T1000 (cell line): Measurements from ENCODE around the gene ZNF384.
A peak's percentile ranks its signal among the peaks of the same experiment; 100 is the strongest.
"Not testable (repeated sequence)": the region's sequence is repeated elsewhere in the genome, so short reads cannot be mapped to it uniquely, and the experiment has no call there.

Source experiments
- DNase-seq: peaks from one replicate; lab custom pipeline; 2025; ENCODE audit warnings: mixed read lengths; lab: John Stamatoyannopoulos, UW

ZNF384 gene

GRCh38 chr12:6688999-6689882 lies at the start of gene ZNF384:
Gene ZNF384 (minus strand): TSS chr12:6689375. CDS start chr12:6679520, 9,855 bp downstream.
- DNase-seq = peak; percentile 93

GRCh38 chr12:6736754-6737153 lies 47.6 kb upstream of the ZNF384 start:
- DNase-seq = no peak

- DNase-seq = peak; percentile 4
Measured at GRCh38 chr12:6735448-6736191, 46.4 kb upstream of the ZNF384 start.

DNA sequence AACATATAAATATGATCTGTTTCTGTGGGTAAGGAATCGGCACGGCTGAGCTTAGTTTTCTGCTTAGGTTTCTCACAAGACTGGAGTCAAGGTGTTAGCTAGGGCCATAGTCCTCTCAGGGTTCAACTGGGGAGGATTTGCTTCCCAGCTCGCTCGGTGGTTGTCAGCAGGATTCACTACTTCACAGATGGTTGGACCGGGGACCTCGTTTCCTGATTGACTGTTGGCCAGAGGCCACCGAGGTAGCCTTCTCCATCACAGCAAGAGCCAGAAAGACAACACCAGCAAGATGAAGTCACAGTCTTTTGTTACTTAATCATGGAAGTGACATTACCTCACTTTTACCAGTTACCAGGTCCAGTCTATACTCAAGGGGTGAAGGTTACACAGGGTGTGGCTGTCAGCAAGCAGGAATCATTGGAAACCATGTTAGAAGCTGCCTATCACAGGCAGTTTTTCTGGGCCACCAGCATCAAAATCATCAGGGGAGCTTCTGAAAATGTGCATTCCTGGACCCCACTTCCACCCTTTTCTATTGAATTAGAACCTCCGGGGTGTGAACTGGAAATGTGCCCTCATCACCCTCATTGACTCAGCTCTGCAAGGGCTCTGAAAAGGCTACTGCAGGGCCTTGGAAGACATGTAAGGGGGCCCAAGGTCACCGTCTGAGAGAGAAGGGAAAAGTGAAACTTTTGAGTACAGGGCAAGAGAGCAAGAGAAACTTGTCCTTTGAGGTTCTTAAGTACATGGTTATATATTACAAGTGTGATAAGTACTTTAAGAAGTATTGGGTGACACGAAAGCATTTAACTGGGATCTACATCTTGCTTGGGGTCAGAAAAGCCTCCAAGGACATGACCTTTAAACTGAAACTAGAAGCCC lies 45.6 kb upstream of the ZNF384 start:
- DNase-seq = no peak

GRCh38 chr12:6730169-6730568 lies 41.0 kb upstream of the ZNF384 start:
- DNase-seq = no peak

GRCh38 chr12:6729186-6729585 lies 40.0 kb upstream of the ZNF384 start:
- no peak for DNase-seq

- DNase-seq = no peak
Measured at GRCh38 chr12:6725350-6725749, 36.2 kb upstream of the ZNF384 start.

DNA sequence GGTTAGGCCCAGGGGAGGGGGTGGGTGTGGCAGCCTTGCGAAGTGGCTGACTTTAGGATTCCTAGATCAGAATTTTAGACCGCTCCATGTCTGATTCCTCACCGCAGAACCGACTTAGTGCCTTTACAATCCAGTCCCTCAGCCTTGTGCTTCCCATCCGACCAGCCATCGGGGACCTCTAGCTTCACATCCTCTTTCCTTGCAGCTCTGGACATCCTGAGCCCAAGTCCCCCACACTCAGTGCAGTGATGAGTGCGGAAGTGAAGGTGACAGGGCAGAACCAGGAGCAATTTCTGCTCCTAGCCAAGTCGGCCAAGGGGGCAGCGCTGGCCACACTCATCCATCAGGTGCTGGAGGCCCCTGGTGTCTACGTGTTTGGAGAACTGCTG lies 35.2 kb upstream of the ZNF384 start:
- DNase-seq = no peak

- peak; percentile 96 for DNase-seq
Measured at GRCh38 chr12:6723607-6724408, 34.6 kb upstream of the ZNF384 start, which contains the start of gene COPS7A. Gene COPS7A (plus strand): TSS chr12:6724046. CDS start chr12:6724657, 611 bp downstream.

DNA sequence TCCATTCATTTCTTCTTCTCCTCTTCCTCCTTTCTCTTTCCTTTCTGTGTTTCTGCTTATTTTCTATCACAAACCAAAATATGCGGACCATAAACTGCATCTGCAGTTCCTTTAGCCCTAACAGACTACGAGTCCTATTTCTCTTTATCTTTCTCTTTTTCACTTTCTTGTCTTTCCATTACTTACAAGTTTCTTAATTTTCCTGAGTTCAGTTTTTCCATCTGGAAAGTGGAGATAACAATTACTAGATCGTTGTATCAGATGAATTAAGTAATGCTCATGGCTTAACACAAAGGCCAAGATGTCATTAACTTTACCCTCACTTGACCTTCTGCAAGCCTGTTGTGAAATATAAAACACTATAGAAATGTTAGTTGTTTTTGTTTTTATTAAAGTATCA lies 33.7 kb upstream of the ZNF384 start:
- DNase-seq = no peak

DNA sequence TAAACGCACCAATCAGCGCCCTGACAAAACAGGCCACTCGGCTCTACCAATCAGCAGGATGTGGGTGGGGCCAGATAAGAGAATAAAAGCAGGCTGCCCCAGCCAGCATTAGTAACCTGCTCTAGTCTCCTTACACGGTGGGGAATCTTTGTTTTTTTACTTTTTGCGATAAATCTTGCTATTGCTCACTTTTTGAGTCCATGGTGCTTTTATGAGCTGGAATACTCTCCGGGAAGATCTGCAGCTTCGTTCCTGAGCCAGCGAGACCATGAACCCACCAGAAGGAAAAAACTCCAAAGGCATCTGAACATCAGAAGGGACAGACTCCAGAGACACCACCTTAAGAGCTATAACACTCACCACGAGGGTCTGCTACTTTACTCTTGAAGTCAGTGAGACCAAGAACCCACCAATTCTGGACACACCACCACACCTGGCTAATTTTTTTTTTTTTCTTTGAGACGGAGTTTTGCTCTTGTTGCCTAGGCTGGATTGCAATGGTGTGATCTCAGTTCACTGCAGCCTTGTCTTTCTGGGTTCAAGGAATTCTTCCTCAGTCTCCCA lies 27.8 kb upstream of the ZNF384 start:
- peak; percentile 67 for DNase-seq

DNA sequence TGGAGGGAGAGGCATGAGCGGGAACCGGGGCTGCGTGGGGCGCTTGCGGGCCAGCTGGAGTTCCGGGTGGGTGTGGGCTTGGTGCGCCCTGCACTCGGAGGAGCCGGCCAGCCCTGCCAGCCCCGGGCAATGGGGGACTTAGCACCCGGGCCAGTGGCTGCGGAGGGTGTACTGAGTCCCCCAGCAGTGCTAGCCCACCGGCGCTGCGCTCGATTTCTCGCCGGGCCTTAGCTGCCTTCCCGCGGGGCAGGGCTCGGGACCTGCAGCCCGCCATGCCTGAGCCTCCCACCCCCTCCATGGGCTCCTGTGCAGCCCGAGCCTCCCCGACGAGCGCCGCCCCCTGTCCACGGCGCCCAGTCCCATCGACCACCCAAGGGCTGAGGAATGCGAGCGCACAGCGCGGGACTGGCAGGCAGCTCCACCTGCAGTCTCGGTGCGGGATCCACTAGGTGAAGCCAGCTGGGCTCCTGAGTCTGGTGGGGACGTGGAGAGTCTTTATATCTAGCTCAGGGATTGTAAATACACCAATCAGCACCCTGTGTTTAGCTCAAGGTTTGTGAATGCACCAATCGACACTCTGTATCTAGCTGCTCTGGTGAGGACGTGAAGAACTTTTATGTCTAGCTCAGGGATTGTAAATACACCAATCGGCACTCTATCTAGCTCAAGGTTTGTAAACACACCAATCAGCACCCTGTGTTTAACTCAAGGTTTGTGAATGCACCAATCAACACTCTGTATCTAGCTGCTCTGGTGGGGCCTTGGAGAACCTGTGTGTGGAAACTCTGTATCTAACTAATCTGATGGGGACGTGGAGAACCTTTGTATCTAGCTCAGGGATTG lies 27.1 kb upstream of the ZNF384 start:
- DNase-seq = not testable (repeated sequence)

DNA sequence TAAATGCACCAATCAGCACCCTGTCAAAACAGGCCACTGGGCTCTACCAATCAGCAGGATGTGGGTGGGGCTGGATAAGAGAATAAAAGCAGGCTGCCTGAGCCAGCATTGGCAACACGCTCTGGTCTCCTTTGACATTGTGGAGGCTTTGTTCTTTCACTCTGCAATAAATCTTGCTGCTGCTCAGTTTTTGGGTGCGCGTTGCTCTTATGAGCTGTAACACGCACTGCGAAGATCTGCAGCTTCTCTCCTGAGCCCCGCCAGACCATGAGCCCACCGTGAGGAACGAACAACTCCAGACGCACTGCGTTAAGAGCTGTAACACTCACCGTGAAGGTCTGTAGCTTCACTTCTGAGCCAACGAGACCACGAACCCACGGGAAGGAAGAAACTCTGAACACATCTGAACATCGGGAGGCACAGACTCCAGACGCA lies 19.8 kb upstream of the ZNF384 start:
- DNase-seq = peak; percentile 58

DNA sequence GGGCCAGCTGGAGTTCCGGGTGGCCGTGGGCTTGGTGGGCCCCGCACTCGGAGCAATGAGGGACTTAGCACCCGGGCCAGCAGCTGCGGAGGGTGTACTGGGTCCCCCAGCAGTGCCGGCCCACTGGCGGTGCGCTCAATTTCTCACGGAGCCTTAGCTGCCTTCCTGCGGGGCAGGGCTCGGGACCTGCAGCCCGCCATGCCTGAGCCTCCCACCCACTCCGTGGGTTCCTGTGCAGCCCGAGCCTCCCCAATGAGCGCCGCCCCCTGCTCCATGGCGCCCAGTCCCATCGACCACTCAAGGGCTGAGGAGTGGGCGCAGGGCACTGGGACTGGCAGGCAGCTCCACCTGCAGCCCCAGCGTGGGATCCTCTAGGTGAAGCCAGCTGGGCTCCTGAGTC lies 19.2 kb upstream of the ZNF384 start:
- DNase-seq = not testable (repeated sequence)

DNA sequence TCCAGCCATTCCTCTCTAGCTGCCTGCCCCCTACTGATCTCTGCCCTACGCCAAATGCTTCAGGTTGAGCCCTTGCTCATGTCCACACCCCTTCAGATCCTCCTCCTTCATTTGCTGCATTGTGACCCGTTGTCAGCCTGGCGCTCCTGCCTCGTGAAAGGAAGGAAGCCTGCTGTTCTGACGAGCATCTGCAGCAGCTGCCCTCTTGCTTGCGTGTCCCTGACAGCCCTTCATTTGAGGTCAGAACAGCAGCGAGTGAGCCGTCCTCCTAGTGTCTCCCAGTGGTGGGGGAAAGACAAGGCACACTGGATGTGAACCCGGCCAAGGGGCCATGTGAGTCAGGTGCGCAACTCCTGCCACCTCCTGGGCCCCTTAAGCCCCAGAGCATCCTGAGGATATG lies 14.5 kb upstream of the ZNF384 start:
- DNase-seq = no peak

GRCh38 chr12:6701078-6701768 lies 12.0 kb upstream of the ZNF384 start:
- DNase-seq = no peak

GRCh38 chr12:6700646-6701051 lies 11.5 kb upstream of the ZNF384 start, which contains the start of gene PIANP:
Gene PIANP (minus strand): TSS chr12:6700815. CDS start chr12:6698061, 2,754 bp downstream.
- DNase-seq = peak; percentile 12

- DNase-seq = no peak
Measured at GRCh38 chr12:6699989-6700645, 10.9 kb upstream of the ZNF384 start.
